Stimulated activated CD8-positive, alpha-beta memory T cell treated with anti-CD3 and anti-CD28 coated beads, Interleukin-2, amount 100 ng/mL, for 1 hour (primary cell): ENCODE measurements around the gene SPRED2.

Experiments used
- DNase-seq, 2 donors: peaks; one replicate each; pipeline ENCODE4 v3.0.0-alpha.2; 2020; ENCODE audit warnings: low read depth in 2 of 2

Gene SPRED2

DNA sequence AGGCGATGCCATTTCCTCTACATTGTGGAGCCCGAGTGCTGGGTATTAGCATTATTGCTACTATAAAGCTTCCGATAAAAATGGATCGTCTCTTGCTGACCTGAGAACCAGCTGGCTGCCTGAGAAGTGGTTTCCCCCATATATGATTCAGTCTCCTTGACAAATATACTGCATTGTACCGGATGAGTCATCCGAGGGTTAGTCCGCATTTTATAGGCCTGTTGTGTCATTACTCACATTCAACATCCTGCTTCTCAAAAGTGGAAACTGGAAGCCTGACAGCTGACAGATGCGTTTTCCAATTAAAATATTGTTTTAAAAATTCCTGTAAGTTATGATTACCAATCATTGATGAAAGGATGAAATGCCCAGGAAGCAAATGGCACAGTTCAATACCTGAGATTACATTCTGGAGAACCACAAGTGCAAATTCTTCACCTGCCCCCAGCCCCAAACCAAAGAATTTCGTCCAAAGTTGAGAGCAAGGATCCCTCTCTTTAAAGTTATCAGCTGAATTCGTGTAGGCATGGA, 65.7 kb downstream of the SPRED2 start:
- DNase-seq: no peak

DNA sequence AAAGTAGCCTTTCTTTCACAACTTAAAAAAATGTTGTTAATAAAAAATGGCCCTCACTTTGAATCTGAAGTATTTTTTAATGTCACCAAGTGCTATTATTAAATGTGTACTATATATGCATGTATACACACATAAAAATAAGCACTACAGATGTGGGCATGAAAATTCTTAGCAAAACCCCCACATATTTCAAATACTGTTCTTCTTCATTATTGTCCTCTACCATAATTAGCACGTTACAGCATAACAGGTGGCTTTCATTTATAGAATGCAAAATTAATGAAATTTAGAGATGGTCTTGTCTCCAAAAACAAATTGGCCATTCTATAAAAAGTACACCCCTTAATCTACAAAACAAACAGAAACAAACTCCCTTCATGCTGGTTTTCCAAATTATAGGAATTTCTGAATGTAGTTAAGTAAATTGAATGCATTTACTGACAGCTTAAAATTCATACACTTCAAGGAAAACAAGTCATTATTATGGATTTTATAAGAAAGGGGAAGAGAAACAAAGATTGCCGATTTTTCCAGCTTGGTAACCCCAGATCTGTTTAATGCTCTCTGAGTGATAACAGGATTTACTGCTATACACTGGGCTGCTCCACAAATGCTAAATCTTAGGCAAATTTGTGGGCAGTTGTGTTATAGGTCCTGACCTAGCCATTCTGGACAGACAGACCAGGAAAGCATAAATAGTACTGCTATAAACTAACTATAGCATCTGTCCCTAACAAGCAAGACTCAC, 67.2 kb downstream of the SPRED2 start:
- DNase-seq: no peak

- DNase-seq: no peak
Measured at GRCh38 chr2:65363879-65364666, 68.3 kb downstream of the SPRED2 start.

DNA sequence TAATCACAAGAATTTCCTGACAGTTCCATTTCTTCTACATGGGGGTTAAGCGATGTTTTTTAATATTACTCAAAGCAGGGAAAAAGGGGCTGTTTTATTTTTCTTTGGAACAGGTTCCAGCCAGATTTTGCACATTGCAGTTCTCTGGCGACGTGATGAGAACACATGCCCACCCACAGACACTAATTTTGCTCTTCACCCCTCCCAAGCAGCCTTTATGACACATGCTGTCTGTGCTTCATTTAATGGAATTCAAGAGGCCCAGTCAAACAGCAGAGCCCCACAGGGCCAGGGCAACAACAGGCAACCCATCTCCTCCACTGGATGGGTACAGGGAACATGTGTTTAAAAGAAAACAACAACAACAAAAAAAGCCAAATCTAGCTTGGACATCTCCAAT, 70.8 kb downstream of the SPRED2 start:
- no peak for DNase-seq

DNA sequence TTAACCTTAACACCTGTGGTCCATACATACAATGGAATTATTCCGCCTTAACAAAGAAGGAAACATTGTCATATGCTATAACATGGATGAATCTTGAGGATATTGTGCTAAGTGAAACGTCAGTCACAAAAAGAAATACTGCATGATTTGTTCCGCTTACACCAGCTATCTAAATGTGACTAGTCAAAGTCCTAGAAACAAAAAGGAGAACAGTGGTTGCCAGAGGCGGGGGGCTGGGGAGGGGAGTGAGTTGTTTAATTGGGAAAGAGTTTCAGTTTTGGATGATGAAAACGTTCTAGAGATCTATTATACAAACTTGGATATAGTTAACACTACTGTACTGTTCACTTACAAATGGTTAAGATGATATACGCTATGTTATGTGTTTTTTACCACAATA, 72.0 kb downstream of the SPRED2 start:
- DNase-seq: no peak

- DNase-seq: no peak
Measured at GRCh38 chr2:65358678-65359400, 73.6 kb downstream of the SPRED2 start.

GRCh38 chr2:65357959-65358294, 74.5 kb downstream of the SPRED2 start:
- no peak for DNase-seq

DNA sequence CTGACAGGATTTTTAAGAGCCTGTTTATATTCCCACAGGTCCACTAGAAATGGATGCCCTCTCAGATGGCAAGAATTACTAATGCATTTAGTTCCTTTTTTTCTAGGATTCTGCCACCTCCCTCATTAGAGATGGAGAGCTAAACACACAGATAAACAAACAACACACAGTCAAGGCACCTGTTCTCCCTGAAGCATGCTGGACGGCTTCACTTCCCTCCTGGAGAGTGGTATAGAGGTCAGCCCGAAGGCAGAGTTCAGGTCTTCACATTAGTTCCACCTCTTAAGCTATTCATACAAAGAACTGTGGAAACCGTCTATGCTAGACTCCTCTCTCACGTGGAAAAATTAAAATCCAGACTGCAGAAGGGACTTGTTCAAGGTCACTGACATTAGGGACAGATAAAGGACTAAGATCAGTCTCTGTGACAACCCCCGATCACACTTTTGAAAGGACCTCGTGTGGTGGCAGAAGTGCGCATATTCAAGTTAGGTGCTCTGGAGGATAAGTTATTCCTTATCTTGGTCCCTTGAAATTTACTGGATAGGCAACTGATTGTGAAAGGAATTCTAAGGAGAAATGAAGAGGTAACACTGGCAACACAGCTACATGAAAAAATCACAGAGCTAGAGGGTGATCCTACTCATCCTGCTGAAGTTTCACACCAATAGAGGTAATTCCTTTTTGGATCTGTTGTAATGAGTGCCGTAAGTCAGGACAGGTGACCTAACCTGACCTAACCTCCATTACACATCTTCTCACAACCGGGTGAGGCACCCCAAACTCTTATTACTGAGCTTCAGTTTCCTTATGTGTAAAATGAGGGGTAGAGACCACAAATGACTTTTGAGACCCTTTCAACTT, 75.1 kb downstream of the SPRED2 start:
- DNase-seq: no peak

- DNase-seq: no peak
Measured at GRCh38 chr2:65355186-65355831, 77.1 kb downstream of the SPRED2 start.

GRCh38 chr2:65354773-65355172, 77.6 kb downstream of the SPRED2 start:
- no peak for DNase-seq

DNA sequence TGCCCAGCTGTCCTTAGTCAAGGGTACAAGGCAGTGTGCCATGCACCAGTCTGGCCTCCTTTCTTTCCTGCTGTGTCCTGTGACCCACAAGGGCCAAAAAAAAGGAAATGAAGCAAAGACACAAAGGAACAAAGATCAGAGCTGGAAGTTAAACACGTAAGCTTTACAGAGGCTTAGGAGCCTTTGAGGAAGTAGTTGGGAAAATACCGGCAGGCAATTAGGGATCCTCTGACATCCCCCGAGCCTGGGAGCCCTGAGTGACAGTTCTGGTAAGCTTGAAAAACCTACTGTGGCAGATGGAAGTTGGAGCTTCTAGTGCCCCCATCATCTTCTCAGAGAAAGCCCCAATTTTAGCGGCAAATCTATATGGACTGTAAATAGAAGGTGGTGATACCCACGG, 78.5 kb downstream of the SPRED2 start:
- DNase-seq: no peak

DNA sequence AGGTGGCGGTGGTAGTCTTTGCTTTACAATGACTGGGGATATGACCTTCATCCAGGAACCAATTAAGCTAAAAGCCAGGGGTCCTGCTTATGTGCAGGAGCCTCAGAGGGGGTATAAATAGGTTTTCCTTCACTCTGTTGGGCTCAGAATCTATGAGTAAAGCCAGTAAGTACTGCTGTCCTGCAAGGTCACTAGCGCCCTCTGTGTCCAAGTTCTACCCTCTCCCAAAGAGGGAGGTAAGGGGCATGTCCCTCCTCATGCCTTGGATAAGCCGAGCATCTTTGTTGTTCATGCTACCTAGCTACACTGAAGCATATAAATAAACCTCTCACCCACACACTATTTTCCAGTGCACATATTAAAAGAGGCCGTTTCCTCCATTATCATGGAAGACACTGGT, 79.4 kb downstream of the SPRED2 start:
- DNase-seq: no peak

GRCh38 chr2:65351948-65352595, 80.3 kb downstream of the SPRED2 start:
- no peak for DNase-seq

DNA sequence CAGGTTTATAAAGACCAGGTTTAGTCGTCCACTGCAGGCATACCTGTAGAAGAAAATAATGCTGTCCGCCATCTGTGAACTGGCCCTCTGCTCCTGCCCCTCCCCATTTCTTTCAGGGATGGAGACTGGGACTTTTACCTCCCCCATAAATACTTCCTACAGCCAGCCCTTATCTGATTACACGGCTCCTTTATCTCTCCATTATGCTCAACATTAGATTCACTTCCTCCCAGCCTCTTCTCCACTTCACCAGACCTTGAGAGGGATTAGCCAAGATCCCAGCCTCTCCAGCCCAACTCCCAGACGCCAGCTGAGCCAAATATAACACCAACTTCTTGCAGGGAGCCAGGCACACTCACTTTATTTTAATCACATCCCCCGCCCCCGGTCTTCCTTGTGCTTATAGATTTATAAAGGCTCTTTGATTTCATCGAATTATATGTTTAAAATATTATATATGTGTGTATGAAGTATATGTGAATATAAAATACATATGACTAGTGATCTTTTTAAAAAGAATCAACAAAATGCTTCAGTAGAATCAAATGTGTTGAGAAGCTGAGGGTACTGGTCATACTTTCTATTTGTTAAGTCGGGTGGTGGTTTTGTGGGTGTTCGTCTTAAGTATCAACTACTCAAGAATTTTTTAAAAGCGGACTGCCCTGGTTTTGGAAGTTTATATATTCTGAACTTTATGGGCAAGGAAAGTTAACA, 81.0 kb downstream of the SPRED2 start:
- no peak for DNase-seq

- DNase-seq: no peak
Measured at GRCh38 chr2:65350651-65351056, 81.7 kb downstream of the SPRED2 start.

- DNase-seq: no peak
Measured at GRCh38 chr2:65349863-65350262, 82.5 kb downstream of the SPRED2 start.

- no peak for DNase-seq
Measured at GRCh38 chr2:65347913-65348312, 84.5 kb downstream of the SPRED2 start.

GRCh38 chr2:65345631-65346030, 86.8 kb downstream of the SPRED2 start:
- DNase-seq: no peak

GRCh38 chr2:65344689-65345088, 87.7 kb downstream of the SPRED2 start:
- no peak for DNase-seq

DNA sequence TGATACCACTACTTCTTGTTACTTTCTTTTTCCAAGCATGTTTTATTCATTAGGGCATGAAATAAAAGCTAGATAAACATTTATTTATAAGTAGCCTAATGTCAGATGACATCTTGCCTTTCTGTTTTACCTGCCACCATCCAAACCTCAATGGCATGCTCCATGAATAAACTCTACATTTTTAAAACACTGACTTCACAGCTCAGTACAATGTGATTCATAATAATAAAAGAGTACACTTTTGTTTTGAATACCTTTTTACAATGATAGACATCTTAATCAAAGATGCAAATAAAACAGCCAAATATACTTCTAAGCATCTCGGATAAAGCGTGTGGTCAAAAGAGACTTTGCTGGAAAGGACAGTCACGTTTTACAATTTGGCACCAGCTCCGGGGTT, 88.2 kb downstream of the SPRED2 start:
- no peak for DNase-seq
